ENCODE results near the gene DDB1. TPM values are rescaled to one million over a fixed set of nuclear protein-coding genes. Genes with fewer than 3 reads are reported as not detected.

DDB1 gene
- total RNA-seq, 1 donor from 2014 or later, result 128 TPM

DNA sequence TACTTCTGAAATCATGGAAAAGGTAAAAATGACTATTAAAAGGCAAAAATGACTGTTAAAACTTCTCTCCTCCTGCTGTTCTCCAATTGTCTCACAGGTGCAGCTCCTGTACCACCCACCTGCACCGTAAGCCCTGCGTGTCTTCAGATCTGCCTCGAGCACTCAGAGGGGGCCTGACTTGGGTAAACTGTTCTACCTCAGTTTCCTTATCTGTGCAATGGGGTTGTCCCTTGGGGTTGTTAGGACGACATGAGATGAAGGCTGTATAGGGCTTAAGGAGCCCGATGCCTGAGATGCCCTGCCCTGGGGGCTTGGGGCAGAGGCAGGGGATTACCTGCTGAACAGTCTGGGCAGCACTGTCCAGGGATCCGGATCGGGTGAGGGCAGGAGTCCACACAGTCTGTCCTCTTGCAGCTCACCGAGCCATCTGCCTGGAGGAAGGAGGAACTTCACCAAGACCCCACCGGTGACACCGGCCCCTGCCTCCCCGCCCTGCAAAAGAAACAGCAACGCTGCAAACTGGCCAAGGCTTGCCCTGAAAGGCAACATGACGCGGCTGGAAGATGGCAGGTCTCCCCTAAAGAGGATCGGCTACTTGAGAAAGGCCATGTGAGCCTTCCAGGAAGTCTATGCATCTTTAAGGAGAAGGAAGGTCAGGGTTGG is 64.2 kb downstream of the DDB1 start:
- H3K36me3 ChIP-seq, result no peaks in the 10 kb centered on the region
- TF ChIP-seq, protein P1, sequence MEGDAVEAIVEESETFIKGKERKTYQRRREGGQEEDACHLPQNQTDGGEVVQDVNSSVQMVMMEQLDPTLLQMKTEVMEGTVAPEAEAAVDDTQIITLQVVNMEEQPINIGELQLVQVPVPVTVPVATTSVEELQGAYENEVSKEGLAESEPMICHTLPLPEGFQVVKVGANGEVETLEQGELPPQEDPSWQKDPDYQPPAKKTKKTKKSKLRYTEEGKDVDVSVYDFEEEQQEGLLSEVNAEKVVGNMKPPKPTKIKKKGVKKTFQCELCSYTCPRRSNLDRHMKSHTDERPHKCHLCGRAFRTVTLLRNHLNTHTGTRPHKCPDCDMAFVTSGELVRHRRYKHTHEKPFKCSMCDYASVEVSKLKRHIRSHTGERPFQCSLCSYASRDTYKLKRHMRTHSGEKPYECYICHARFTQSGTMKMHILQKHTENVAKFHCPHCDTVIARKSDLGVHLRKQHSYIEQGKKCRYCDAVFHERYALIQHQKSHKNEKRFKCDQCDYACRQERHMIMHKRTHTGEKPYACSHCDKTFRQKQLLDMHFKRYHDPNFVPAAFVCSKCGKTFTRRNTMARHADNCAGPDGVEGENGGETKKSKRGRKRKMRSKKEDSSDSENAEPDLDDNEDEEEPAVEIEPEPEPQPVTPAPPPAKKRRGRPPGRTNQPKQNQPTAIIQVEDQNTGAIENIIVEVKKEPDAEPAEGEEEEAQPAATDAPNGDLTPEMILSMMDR (IDR thresholded peaks at IDR 0.05; ENCODE audit: borderline replicate concordance), result no peak
- intact Hi-C loops (cut with micrococcal nuclease), result no loop called here

DNA sequence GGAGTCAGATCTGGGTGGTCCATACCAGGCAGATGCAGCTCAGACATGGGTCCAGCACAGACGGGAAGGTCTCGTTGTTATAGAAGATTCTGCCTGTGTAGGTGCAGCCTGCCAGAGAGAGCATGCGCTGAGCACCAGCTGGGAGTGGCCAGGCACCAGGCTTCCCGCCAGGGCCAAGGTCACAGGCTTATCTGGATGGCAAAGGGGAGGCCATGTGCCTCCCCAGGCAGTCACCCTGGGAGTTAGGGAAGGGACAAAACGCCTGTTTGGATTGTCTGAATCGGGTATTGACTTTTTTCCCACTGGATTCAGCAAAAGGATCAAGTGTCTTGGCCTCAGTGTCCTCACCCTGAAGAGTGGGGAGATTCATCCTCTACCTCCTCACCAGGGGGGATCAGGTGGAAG is 65.5 kb downstream of the DDB1 start:
- no peaks in the 10 kb centered on the region for H3K9me3 ChIP-seq (replicated peaks)
- TF ChIP-seq, protein P1 (IDR thresholded peaks at IDR 0.05; ENCODE audit: borderline replicate concordance), result no peak

More for the DNA sequence above, 64.2 kb downstream of the DDB1 start:
- no peak for DNase-seq
- Histone ChIP-seq H3K4me1 (no peaks in the 10 kb centered on the region), H3K4me3 (no peak overlapping the region), H3K27me3 (ENCODE audit: low read depth) (no peaks in the 10 kb centered on the region), H3K9me3 (replicated peaks) (no peaks in the 10 kb centered on the region), H3K27ac (replicated peaks) (no peak overlapping the region)

DNA sequence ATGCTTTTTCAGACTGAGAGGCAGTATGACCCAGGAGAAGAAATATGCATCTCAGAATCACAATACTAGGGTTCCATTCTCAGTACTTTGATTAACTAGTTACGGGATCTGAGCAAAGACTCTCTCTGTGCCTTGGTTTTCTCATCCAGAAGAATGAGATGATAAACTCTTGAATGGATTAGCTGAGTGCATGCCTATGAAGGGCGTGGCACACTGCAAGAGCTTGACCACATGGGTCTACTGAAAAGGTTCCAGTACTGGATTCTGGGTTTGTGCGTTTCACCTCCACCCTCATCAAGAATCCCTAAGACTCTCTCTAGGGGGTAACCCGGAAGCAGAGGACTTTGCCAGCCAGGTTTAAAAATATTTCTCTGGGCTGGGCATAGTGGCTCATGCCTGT is 66.3 kb downstream of the DDB1 start:
- Histone ChIP-seq H3K27ac (replicated peaks) (no peak overlapping the region), H3K4me3 (no peak overlapping the region), H3K9me3 (replicated peaks) (no peaks in the 10 kb centered on the region), H3K36me3 (no peaks in the 10 kb centered on the region), H3K4me1 (no peaks in the 10 kb centered on the region), H3K27me3 (ENCODE audit: low read depth) (no peaks in the 10 kb centered on the region)
- intact Hi-C loops (cut with micrococcal nuclease), result no loop called here
- TF ChIP-seq, protein P1 (IDR thresholded peaks at IDR 0.05; ENCODE audit: borderline replicate concordance), result no peak
- no peak for DNase-seq

More for the DNA sequence above, 65.5 kb downstream of the DDB1 start:
- H3K27ac ChIP-seq (replicated peaks), result no peak overlapping the region
- H3K4me3 ChIP-seq, result no peak overlapping the region
- no peak for DNase-seq
- H3K36me3 ChIP-seq, result no peaks in the 10 kb centered on the region
- no peaks in the 10 kb centered on the region for H3K27me3 ChIP-seq (ENCODE audit: low read depth)
- no peaks in the 10 kb centered on the region for H3K4me1 ChIP-seq
- intact Hi-C loops (cut with micrococcal nuclease), result no loop called here

DNA sequence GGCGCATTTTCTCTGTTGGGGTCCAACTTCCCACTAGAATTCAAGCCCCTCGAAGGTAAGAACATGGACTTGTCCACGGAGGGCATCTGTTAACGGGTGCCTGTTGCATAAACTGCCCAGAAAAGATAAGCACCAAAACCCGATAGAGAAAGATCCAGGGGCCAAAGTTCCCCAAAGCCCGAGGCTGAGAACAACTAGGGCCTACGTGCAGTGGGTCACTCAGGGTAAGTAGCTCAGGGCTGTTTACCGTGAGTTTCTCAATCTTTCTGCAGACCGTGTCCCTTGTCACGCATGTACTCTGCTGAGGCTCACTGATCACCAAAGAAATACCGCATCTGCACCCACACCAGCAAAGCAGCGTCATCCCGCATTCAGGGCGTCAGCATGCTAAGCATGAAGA is 67.5 kb downstream of the DDB1 start:
- DNase-seq, result no peak
- TF ChIP-seq, protein P1 (IDR thresholded peaks at IDR 0.05; ENCODE audit: borderline replicate concordance), result no peak
- no peak overlapping the region for H3K4me3 ChIP-seq
- intact Hi-C loops (cut with micrococcal nuclease), result no loop called here
- no peak overlapping the region for H3K27ac ChIP-seq (replicated peaks)
- H3K27me3 ChIP-seq (ENCODE audit: low read depth), result no peaks in the 10 kb centered on the region
- H3K36me3 ChIP-seq, result no peaks in the 10 kb centered on the region
- H3K4me1 ChIP-seq, result no peaks in the 10 kb centered on the region
- no peaks in the 10 kb centered on the region for H3K9me3 ChIP-seq (replicated peaks)

DNA sequence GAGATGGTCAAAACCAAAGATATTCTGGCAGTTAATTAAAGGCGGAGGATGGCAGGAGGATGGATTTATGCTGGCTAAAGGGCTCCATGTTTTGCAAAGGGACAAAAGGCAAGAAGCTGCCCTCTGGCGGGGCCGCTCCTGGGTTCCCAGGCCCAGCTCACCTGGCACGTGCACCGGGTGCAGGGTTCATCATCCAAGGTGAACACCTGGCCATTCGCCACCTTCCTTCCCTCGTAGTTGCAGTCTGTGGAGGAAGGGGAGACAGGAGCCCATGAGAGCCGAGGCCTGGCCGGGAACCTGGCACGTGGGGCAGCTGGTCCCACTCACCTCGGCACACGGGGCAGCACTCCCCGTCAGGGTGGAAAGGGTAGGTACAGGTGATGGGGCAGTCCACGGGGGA is 68.1 kb downstream of the DDB1 start:
- Histone ChIP-seq H3K4me1 (no peaks in the 10 kb centered on the region), H3K9me3 (replicated peaks) (no peaks in the 10 kb centered on the region), H3K27ac (replicated peaks) (no peak overlapping the region), H3K4me3 (no peak overlapping the region), H3K36me3 (no peaks in the 10 kb centered on the region), H3K27me3 (ENCODE audit: low read depth) (no peaks in the 10 kb centered on the region)
- intact Hi-C loops (cut with micrococcal nuclease), result no loop called here
- TF ChIP-seq, protein P1 (IDR thresholded peaks at IDR 0.05; ENCODE audit: borderline replicate concordance), result no peak
- no peak for DNase-seq

All from left ventricle myocardium inferior (tissue), 1 donor.